Measurements from ENCODE around the gene APOA1.

The APOA1 gene

GRCh38 chr11:116837231-116838091 is at the start of gene APOA1:
Gene APOA1, minus strand, starts transcription at chr11:116837622. Its CDS starts 235 bp downstream, at chr11:116837387.
- no peaks in the 10 kb centered on the region for H3K9me3 ChIP-seq (ENCODE audit: control insufficient read depth, insufficient read depth, low read length)
- peaks cover 10% of the 10 kb centered on the region; the same call in 1 of the 2 replicates for H3K4me1 ChIP-seq (ENCODE audit: insufficient read depth, low read length)
- H3K9ac ChIP-seq (ENCODE audit: low read depth, low read length): no peak within 1 kb of the TSS
- H3K36me3 ChIP-seq (ENCODE audit: insufficient read depth, low read length): no peaks in the 10 kb centered on the region

GRCh38 chr11:116885951-116886655 is 48.7 kb upstream of the APOA1 start:
- Histone ChIP-seq H3K9ac (ENCODE audit: low read depth, low read length) (no peak overlapping the region), H3K4me1 (ENCODE audit: insufficient read depth, low read length) (no peaks in the 10 kb centered on the region), H3K9me3 (ENCODE audit: control insufficient read depth, insufficient read depth, low read length) (no peaks in the 10 kb centered on the region), H3K36me3 (ENCODE audit: insufficient read depth, low read length) (no peaks in the 10 kb centered on the region)

GRCh38 chr11:116882386-116882785 is 45.0 kb upstream of the APOA1 start:
- Histone ChIP-seq H3K36me3 (ENCODE audit: insufficient read depth, low read length) (no peaks in the 10 kb centered on the region), H3K9ac (ENCODE audit: low read depth, low read length) (no peak overlapping the region), H3K4me1 (ENCODE audit: insufficient read depth, low read length) (no peaks in the 10 kb centered on the region), H3K9me3 (ENCODE audit: control insufficient read depth, insufficient read depth, low read length) (no peaks in the 10 kb centered on the region)

- Histone ChIP-seq H3K4me1 (ENCODE audit: insufficient read depth, low read length) (no peaks in the 10 kb centered on the region), H3K9ac (ENCODE audit: low read depth, low read length) (no peak overlapping the region), H3K36me3 (ENCODE audit: insufficient read depth, low read length) (no peaks in the 10 kb centered on the region), H3K9me3 (ENCODE audit: control insufficient read depth, insufficient read depth, low read length) (no peaks in the 10 kb centered on the region)
These were observed 43.7 kb upstream of the APOA1 start for GRCh38 chr11:116881143-116881542.

GRCh38 chr11:116879800-116880625 is 42.6 kb upstream of the APOA1 start:
- no peak overlapping the region for H3K9ac ChIP-seq (ENCODE audit: low read depth, low read length)
- H3K36me3 ChIP-seq (ENCODE audit: insufficient read depth, low read length): no peaks in the 10 kb centered on the region
- H3K4me1 ChIP-seq (ENCODE audit: insufficient read depth, low read length): no peaks in the 10 kb centered on the region
- no peaks in the 10 kb centered on the region for H3K9me3 ChIP-seq (ENCODE audit: control insufficient read depth, insufficient read depth, low read length)

GRCh38 chr11:116876656-116877055 is 39.2 kb upstream of the APOA1 start:
- Histone ChIP-seq H3K4me1 (ENCODE audit: insufficient read depth, low read length) (no peaks in the 10 kb centered on the region), H3K9me3 (ENCODE audit: control insufficient read depth, insufficient read depth, low read length) (no peaks in the 10 kb centered on the region), H3K36me3 (ENCODE audit: insufficient read depth, low read length) (no peaks in the 10 kb centered on the region; the same call in 1 of the 2 replicates), H3K9ac (ENCODE audit: low read depth, low read length) (no peak overlapping the region)

GRCh38 chr11:116875194-116875593 is 37.8 kb upstream of the APOA1 start:
- H3K36me3 ChIP-seq (ENCODE audit: insufficient read depth, low read length): no peaks in the 10 kb centered on the region; the same call in 1 of the 2 replicates
- H3K4me1 ChIP-seq (ENCODE audit: insufficient read depth, low read length): no peaks in the 10 kb centered on the region
- H3K9ac ChIP-seq (ENCODE audit: low read depth, low read length): no peak overlapping the region
- H3K9me3 ChIP-seq (ENCODE audit: control insufficient read depth, insufficient read depth, low read length): no peaks in the 10 kb centered on the region

- no peaks in the 10 kb centered on the region for H3K9me3 ChIP-seq (ENCODE audit: control insufficient read depth, insufficient read depth, low read length)
- H3K36me3 ChIP-seq (ENCODE audit: insufficient read depth, low read length): no peaks in the 10 kb centered on the region; the same call in none of the 2 replicates
- H3K4me1 ChIP-seq (ENCODE audit: insufficient read depth, low read length): no peaks in the 10 kb centered on the region
- no peak overlapping the region for H3K9ac ChIP-seq (ENCODE audit: low read depth, low read length)
These were observed 36.8 kb upstream of the APOA1 start for GRCh38 chr11:116874251-116874650.

- Histone ChIP-seq H3K9ac (ENCODE audit: low read depth, low read length) (no peak overlapping the region), H3K4me1 (ENCODE audit: insufficient read depth, low read length) (no peaks in the 10 kb centered on the region), H3K36me3 (ENCODE audit: insufficient read depth, low read length) (peaks cover under 1% of the 10 kb centered on the region), H3K9me3 (ENCODE audit: control insufficient read depth, insufficient read depth, low read length) (no peaks in the 10 kb centered on the region)
These were observed 36.0 kb upstream of the APOA1 start for GRCh38 chr11:116873381-116873780.

- Histone ChIP-seq H3K36me3 (ENCODE audit: insufficient read depth, low read length) (peaks cover 11% of the 10 kb centered on the region), H3K4me1 (ENCODE audit: insufficient read depth, low read length) (no peaks in the 10 kb centered on the region), H3K9ac (ENCODE audit: low read depth, low read length) (no peak overlapping the region), H3K9me3 (ENCODE audit: control insufficient read depth, insufficient read depth, low read length) (no peaks in the 10 kb centered on the region)
These were observed 33.8 kb upstream of the APOA1 start for GRCh38 chr11:116871248-116871647.

GRCh38 chr11:116870054-116870453 is 32.6 kb upstream of the APOA1 start:
- H3K4me1 ChIP-seq (ENCODE audit: insufficient read depth, low read length): no peaks in the 10 kb centered on the region
- no peak overlapping the region for H3K9ac ChIP-seq (ENCODE audit: low read depth, low read length)
- no peaks in the 10 kb centered on the region for H3K9me3 ChIP-seq (ENCODE audit: control insufficient read depth, insufficient read depth, low read length)
- H3K36me3 ChIP-seq (ENCODE audit: insufficient read depth, low read length): peaks cover 15% of the 10 kb centered on the region

- no peaks in the 10 kb centered on the region for H3K4me1 ChIP-seq (ENCODE audit: insufficient read depth, low read length)
- peaks cover 18% of the 10 kb centered on the region for H3K36me3 ChIP-seq (ENCODE audit: insufficient read depth, low read length)
- H3K9ac ChIP-seq (ENCODE audit: low read depth, low read length): no peak overlapping the region
- H3K9me3 ChIP-seq (ENCODE audit: control insufficient read depth, insufficient read depth, low read length): no peaks in the 10 kb centered on the region
These were observed 32.2 kb upstream of the APOA1 start for GRCh38 chr11:116869610-116870009.

- peaks cover 18% of the 10 kb centered on the region; the same call in 1 of the 2 replicates for H3K36me3 ChIP-seq (ENCODE audit: insufficient read depth, low read length)
These were observed 30.6 kb upstream of the APOA1 start for GRCh38 chr11:116868066-116868465.

GRCh38 chr11:116867619-116868018 is 30.2 kb upstream of the APOA1 start:
- no peaks in the 10 kb centered on the region for H3K4me1 ChIP-seq (ENCODE audit: insufficient read depth, low read length)
- H3K9ac ChIP-seq (ENCODE audit: low read depth, low read length): no peak overlapping the region
- no peaks in the 10 kb centered on the region for H3K9me3 ChIP-seq (ENCODE audit: control insufficient read depth, insufficient read depth, low read length)
- peaks cover 18% of the 10 kb centered on the region; the same call in 1 of the 2 replicates for H3K36me3 ChIP-seq (ENCODE audit: insufficient read depth, low read length)

More at GRCh38 chr11:116868066-116868465, 30.6 kb upstream of the APOA1 start:
- Histone ChIP-seq H3K9ac (ENCODE audit: low read depth, low read length) (no peak overlapping the region), H3K9me3 (ENCODE audit: control insufficient read depth, insufficient read depth, low read length) (no peaks in the 10 kb centered on the region), H3K4me1 (ENCODE audit: insufficient read depth, low read length) (no peaks in the 10 kb centered on the region)

Data from ES-I3 (cell line).